OCI-LY1 (cell line): ENCODE measurements around the gene PRKCB.

Source experiments
- H2AFZ ChIP-seq: fragments of 200-600 bp; sonication (generic), shearing (Covaris generic); 2 replicates; pipeline ENCODE4 v1.6.0; 2014; ENCODE audit warnings: antibody characterized with exemption, mild to moderate bottlenecking, low read length
- H3F3A ChIP-seq: fragments of 200-600 bp; sonication (generic), shearing (Covaris generic); 2 replicates; pipeline ENCODE4 v1.6.0; 2014; ENCODE audit warnings: mild to moderate bottlenecking, antibody characterized with exemption, low read length, moderate library complexity; ENCODE audit not compliant: insufficient read depth
- H3K27ac ChIP-seq: fragments of 200-600 bp; sonication (generic); 2 replicates; pipeline ENCODE4 v1.5.1; 2014; ENCODE audit warnings: low read length, mixed run types, mild to moderate bottlenecking, low read depth; ENCODE audit not compliant: poor library complexity, severe bottlenecking
- H3K27me3 ChIP-seq: fragments of 200-600 bp; sonication (generic); 2 replicates; pipeline ENCODE4 v1.6.0; 2014; ENCODE audit warnings: antibody characterized with exemption, mild to moderate bottlenecking, low read length, moderate library complexity; ENCODE audit not compliant: insufficient read depth
- H3K36me3 ChIP-seq: fragments of 200-600 bp; sonication (generic); 2 replicates; pipeline ENCODE4 v1.6.1; 2014; ENCODE audit warnings: mild to moderate bottlenecking, antibody characterized with exemption, low read length, moderate library complexity, mixed read lengths; ENCODE audit not compliant: insufficient read depth
- H3K4me1 ChIP-seq: fragments of 200-600 bp; sonication (generic); 2 replicates; pipeline ENCODE4 v1.5.1; 2014; ENCODE audit warnings: mild to moderate bottlenecking, low read length, moderate library complexity; ENCODE audit not compliant: insufficient read depth, severe bottlenecking
- H3K4me2 ChIP-seq: fragments of 200-600 bp; sonication (generic), shearing (Covaris generic); 2 replicates; pipeline ENCODE4 v1.6.1; 2014; ENCODE audit warnings: low read length
- H3K4me3 ChIP-seq: fragments of 200-600 bp; sonication (generic); 2 replicates; pipeline ENCODE4 v1.5.1; 2014; ENCODE audit warnings: low read length, low read depth, mild to moderate bottlenecking, mixed read lengths; ENCODE audit not compliant: poor library complexity, severe bottlenecking
- H3K79me2 ChIP-seq: fragments of 200-600 bp; shearing (Covaris generic); 2 replicates; pipeline ENCODE4 v1.6.1; 2016; ENCODE audit warnings: mixed run types, low read length, mixed read lengths; ENCODE audit not compliant: insufficient read depth
- H3K9ac ChIP-seq: fragments of 200-600 bp; sonication (generic), shearing (Covaris generic); 2 replicates; pipeline ENCODE4 v1.6.1; 2014; ENCODE audit warnings: mild to moderate bottlenecking, low read length, mixed read lengths
- H3K9me2 ChIP-seq: fragments of 200-600 bp; sonication (generic), shearing (Covaris generic); 2 replicates; pipeline ENCODE4 v1.6.1; 2014; ENCODE audit warnings: low read depth, mild to moderate bottlenecking, low read length, mixed read lengths
- H3K9me3 ChIP-seq: fragments of 200-600 bp; shearing (Covaris generic); 2 replicates; pipeline ENCODE4 v1.6.1; 2014; ENCODE audit warnings: low read length, mixed read lengths
- H4K20me1 ChIP-seq: fragments of 200-600 bp; sonication (generic), shearing (Covaris generic); 2 replicates; pipeline ENCODE4 v1.6.0; 2016; ENCODE audit warnings: mild to moderate bottlenecking, low read length; ENCODE audit not compliant: insufficient read depth
- CTCF ChIP-seq: fragments of 200-600 bp; sonication (generic), shearing (Covaris generic); IDR thresholded peaks from 2 replicates; pipeline ENCODE4 v1.5.1; 2017; ENCODE audit warnings: mild to moderate bottlenecking, antibody characterized with exemption, low read length, moderate library complexity, mixed read lengths
- EZH2 ChIP-seq: fragments of 200-600 bp; sonication (generic), shearing (Covaris generic); IDR thresholded peaks from 2 replicates; pipeline ENCODE4 v1.8.0; 2017; ENCODE audit warnings: borderline replicate concordance, mixed run types, mild to moderate bottlenecking, antibody characterized with exemption, low read length, moderate library complexity, mixed read lengths

PRKCB gene

GRCh38 chr16:24163935-24164334 is 328.2 kb downstream of the PRKCB start:
- H3K79me2 ChIP-seq = no peaks in the 10 kb centered on the region
- no peaks in the 10 kb centered on the region for H3K9me3 ChIP-seq
- no peak overlapping the region for H3K4me2 ChIP-seq
- no peak overlapping the region for H3K9ac ChIP-seq
- H3K27me3 ChIP-seq = no peaks in the 10 kb centered on the region
- no peaks in the 10 kb centered on the region for H3K36me3 ChIP-seq
- no peaks in the 10 kb centered on the region for H3F3A ChIP-seq
- no peak overlapping the region for H3K27ac ChIP-seq
- H3K4me3 ChIP-seq = no peak overlapping the region
- H4K20me1 ChIP-seq = no peaks in the 10 kb centered on the region
- H3K9me2 ChIP-seq = no peaks in the 10 kb centered on the region
- no peaks in the 10 kb centered on the region for H3K4me1 ChIP-seq
- H2AFZ ChIP-seq = no peak overlapping the region
- TF ChIP-seq CTCF (no peak), EZH2 (no peak)

GRCh38 chr16:24164416-24164815 is 328.6 kb downstream of the PRKCB start:
- Histone ChIP-seq H2AFZ (no peak overlapping the region), H3F3A (no peaks in the 10 kb centered on the region), H3K27me3 (no peaks in the 10 kb centered on the region), H3K79me2 (no peaks in the 10 kb centered on the region), H3K9me2 (no peaks in the 10 kb centered on the region), H3K4me1 (no peaks in the 10 kb centered on the region), H3K4me3 (no peak overlapping the region), H3K36me3 (no peaks in the 10 kb centered on the region), H3K27ac (no peak overlapping the region), H3K9me3 (no peaks in the 10 kb centered on the region), H4K20me1 (no peaks in the 10 kb centered on the region), H3K9ac (no peak overlapping the region), H3K4me2 (no peak overlapping the region)
- TF ChIP-seq CTCF (no peak), EZH2 (no peak)

- no peaks in the 10 kb centered on the region for H4K20me1 ChIP-seq
- TF ChIP-seq EZH2 = no peak
- no peak for TF ChIP-seq CTCF
Observed at GRCh38 chr16:24165273-24165672, 329.5 kb downstream of the PRKCB start.

More at GRCh38 chr16:24165273-24165672, 329.5 kb downstream of the PRKCB start:
- no peaks in the 10 kb centered on the region for H3K27me3 ChIP-seq
- no peaks in the 10 kb centered on the region for H3K4me1 ChIP-seq
- H3K36me3 ChIP-seq = no peaks in the 10 kb centered on the region
- H3K9me2 ChIP-seq = no peaks in the 10 kb centered on the region
- no peak overlapping the region for H3K4me2 ChIP-seq
- H3K9me3 ChIP-seq = no peaks in the 10 kb centered on the region
- no peak overlapping the region for H3K4me3 ChIP-seq
- H3K79me2 ChIP-seq = no peaks in the 10 kb centered on the region
- no peak overlapping the region for H3K9ac ChIP-seq
- H2AFZ ChIP-seq = no peak overlapping the region
- H3F3A ChIP-seq = no peaks in the 10 kb centered on the region
- no peak overlapping the region for H3K27ac ChIP-seq
